Measurements from ENCODE around the gene CALCOCO2. TPM values are rescaled to one million over a fixed set of nuclear protein-coding genes. Genes with fewer than 3 reads are reported as not detected.

The CALCOCO2 gene
- total RNA-seq, 1 donor from 2014 or later: 92.6 TPM

DNA sequence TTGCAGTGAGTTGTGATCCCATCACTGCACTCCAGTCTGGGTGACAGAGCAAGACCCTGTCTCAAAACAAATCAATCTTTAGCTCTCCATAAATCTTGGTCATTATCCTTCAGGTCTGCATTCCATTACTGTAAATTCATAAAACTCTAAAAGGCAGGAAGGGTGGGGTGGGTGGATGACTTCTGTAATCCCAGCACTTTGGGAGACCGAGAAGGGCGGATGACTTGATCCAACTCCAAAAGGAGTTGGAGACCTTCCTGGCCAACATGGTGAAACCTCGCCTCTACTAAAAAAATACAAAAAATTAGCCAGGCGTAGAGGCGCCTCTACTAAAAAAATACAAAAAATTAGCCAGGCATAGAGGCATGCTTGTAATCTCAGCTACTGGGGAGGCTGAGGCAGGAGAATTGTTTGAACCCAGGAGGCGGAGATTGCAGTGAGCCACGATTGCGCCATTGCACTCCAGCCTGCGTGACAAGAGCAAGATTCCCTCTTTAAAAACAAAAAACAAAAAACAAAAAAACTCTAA lies 75.2 kb downstream of the CALCOCO2 start:
- Mint-ChIP-seq H3K36me3 (ENCODE audit: insufficient read depth) (no peaks in the 10 kb centered on the region), H3K4me1 (ENCODE audit: low read depth) (peaks cover 25% of the 10 kb centered on the region), H3K4me3 (ENCODE audit: low read depth) (no peak overlapping the region), H3K27ac (no peak overlapping the region), H3K27me3 (no peaks in the 10 kb centered on the region), H3K9me3 (ENCODE audit: low read depth) (no peaks in the 10 kb centered on the region)
- DNase-seq (ENCODE audit: low spot score, unreplicated experiment): no peak
- TF ChIP-seq, protein P1, sequence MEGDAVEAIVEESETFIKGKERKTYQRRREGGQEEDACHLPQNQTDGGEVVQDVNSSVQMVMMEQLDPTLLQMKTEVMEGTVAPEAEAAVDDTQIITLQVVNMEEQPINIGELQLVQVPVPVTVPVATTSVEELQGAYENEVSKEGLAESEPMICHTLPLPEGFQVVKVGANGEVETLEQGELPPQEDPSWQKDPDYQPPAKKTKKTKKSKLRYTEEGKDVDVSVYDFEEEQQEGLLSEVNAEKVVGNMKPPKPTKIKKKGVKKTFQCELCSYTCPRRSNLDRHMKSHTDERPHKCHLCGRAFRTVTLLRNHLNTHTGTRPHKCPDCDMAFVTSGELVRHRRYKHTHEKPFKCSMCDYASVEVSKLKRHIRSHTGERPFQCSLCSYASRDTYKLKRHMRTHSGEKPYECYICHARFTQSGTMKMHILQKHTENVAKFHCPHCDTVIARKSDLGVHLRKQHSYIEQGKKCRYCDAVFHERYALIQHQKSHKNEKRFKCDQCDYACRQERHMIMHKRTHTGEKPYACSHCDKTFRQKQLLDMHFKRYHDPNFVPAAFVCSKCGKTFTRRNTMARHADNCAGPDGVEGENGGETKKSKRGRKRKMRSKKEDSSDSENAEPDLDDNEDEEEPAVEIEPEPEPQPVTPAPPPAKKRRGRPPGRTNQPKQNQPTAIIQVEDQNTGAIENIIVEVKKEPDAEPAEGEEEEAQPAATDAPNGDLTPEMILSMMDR (IDR thresholded peaks at IDR 0.05; ENCODE audit: unreplicated experiment): no peak

DNA sequence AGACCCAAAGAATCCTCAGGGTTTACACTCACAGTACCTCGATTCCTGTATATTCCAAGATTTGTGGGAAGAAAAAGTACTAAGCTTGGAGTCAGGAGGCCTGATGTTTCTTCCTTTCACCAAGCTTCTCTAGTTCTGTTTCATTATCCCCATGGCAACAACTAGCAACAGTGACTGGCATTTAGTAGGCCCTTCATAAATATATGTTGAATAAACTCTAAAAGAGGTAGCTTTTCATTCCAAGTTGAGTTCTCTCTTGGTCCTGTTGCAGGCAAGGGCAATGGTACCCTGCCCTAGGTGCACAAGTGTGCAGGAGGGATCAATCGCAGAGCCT lies 76.8 kb downstream of the CALCOCO2 start:
- TF ChIP-seq, protein P1 (IDR thresholded peaks at IDR 0.05; ENCODE audit: unreplicated experiment): no peak
- Mint-ChIP-seq H3K27me3 (no peaks in the 10 kb centered on the region), H3K27ac (peak overlapping the region; percentile 96), H3K9me3 (ENCODE audit: low read depth) (no peaks in the 10 kb centered on the region), H3K4me1 (ENCODE audit: low read depth) (peaks cover 34% of the 10 kb centered on the region), H3K36me3 (ENCODE audit: insufficient read depth) (peaks cover 11% of the 10 kb centered on the region), H3K4me3 (ENCODE audit: low read depth) (peak overlapping the region; percentile 91)
- no peak for DNase-seq (ENCODE audit: low spot score, unreplicated experiment)

GRCh38 chr17:48908047-48908843 lies 77.4 kb downstream of the CALCOCO2 start, which contains the start of gene UBE2Z:
TSS of gene UBE2Z (plus strand) at chr17:48908407. CDS start at chr17:48908504, 97 bp downstream.
- TF ChIP-seq, protein P1 (IDR thresholded peaks at IDR 0.05; ENCODE audit: unreplicated experiment): peak; percentile 23
- peak; percentile 78 for DNase-seq (ENCODE audit: low spot score, unreplicated experiment)
- Mint-ChIP-seq H3K4me3 (ENCODE audit: low read depth) (peak within 1 kb of the TSS; percentile 91), H3K36me3 (ENCODE audit: insufficient read depth) (peaks cover 13% of the 10 kb centered on the region), H3K9me3 (ENCODE audit: low read depth) (no peaks in the 10 kb centered on the region), H3K27me3 (no peaks in the 10 kb centered on the region), H3K4me1 (ENCODE audit: low read depth) (peaks cover 32% of the 10 kb centered on the region), H3K27ac (peak within 1 kb of the TSS; percentile 96)

DNA sequence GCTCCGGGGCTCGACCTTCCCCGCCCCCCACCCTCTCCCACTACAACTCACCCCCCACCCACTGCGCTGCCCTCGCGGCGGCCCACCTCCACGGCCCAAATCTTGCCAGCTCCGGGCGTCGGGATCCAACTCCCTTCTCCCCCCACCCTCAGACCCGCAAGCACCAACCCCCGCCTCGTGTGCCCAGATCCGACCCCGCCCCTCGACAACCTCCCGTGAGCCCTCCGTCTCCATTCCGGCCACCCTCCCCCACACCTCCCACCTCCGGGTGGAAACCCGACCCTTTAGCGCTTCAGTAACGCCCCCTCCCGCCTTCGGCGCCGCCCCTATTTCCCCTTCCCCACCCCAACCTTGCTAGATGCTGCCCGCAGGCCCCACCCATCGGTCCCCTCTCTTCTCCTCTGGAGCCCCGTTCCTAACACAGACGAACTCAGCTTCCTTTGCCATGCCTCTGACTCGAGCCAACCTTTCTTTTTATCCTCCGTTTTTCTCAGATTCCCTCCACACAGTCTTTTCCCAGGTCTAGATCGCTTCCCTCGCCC lies 78.1 kb downstream of the CALCOCO2 start:
- Mint-ChIP-seq H3K27ac (peak overlapping the region; percentile 93), H3K36me3 (ENCODE audit: insufficient read depth) (peaks cover 15% of the 10 kb centered on the region), H3K9me3 (ENCODE audit: low read depth) (no peaks in the 10 kb centered on the region), H3K27me3 (no peaks in the 10 kb centered on the region), H3K4me1 (ENCODE audit: low read depth) (peaks cover 32% of the 10 kb centered on the region), H3K4me3 (ENCODE audit: low read depth) (peak overlapping the region; percentile 91)
- TF ChIP-seq, protein P1 (IDR thresholded peaks at IDR 0.05; ENCODE audit: unreplicated experiment): no peak
- DNase-seq (ENCODE audit: low spot score, unreplicated experiment): peak; percentile 82

DNA sequence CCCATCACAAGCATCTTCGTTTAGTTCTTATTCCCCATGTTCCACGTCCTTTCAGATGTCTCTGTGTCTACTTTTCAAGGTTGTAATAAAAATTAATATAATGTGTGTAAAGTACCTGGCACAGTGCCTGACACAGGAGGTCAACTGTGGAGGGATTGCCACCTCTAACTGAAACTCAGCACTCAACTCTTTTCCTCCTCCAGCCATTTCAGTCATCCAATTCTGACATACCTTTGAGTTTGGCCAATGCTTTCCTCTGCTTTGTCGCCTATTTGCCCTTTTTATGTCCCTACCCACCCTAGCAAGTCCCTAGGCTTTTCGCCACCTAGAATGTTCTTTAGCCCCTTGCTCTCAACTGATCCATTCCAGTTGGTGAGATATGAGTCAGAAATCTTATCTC lies 78.9 kb downstream of the CALCOCO2 start:
- Mint-ChIP-seq H3K36me3 (ENCODE audit: insufficient read depth) (peaks cover 21% of the 10 kb centered on the region), H3K27me3 (no peaks in the 10 kb centered on the region), H3K4me3 (ENCODE audit: low read depth) (peak overlapping the region; percentile 91), H3K9me3 (ENCODE audit: low read depth) (no peaks in the 10 kb centered on the region), H3K4me1 (ENCODE audit: low read depth) (peaks cover 32% of the 10 kb centered on the region), H3K27ac (peak overlapping the region; percentile 82)
- TF ChIP-seq, protein P1 (IDR thresholded peaks at IDR 0.05; ENCODE audit: unreplicated experiment): no peak
- no peak for DNase-seq (ENCODE audit: low spot score, unreplicated experiment)

All from progenitor cell of endocrine pancreas (in vitro differentiated cells).